Upper lobe of right lung (tissue), 1 donor: Measurements from ENCODE around the gene FYCO1. TPM values are rescaled to one million over a fixed set of nuclear protein-coding genes. Genes with fewer than 3 reads are reported as not detected.

Experiments
- ATAC-seq: fragments of 200-7000 bp; cut with Tn5 transposase; one replicate; pipeline ENCODE4 v1.9.1; 2020; ENCODE audit warnings: mild to moderate bottlenecking, moderate library complexity
- DNase-seq: peaks from one replicate; pipeline ENCODE4 v3.0.0-alpha.2; 2020
- H3K27ac ChIP-seq: fragments of 200-600 bp; one replicate; pipeline ENCODE4 v1.8.0; 2022
- H3K27me3 ChIP-seq: fragments of 200-600 bp; one replicate; pipeline ENCODE4 v1.8.0; 2022; ENCODE audit warnings: mild to moderate bottlenecking
- H3K36me3 ChIP-seq: fragments of 200-600 bp; one replicate; pipeline ENCODE4 v1.8.0; 2022
- H3K4me1 ChIP-seq: fragments of 200-600 bp; one replicate; pipeline ENCODE4 v1.8.0; 2022
- H3K4me3 ChIP-seq: fragments of 200-600 bp; one replicate; pipeline ENCODE4 v1.8.0; 2022; ENCODE audit warnings: mild to moderate bottlenecking
- H3K9me3 ChIP-seq: fragments of 200-600 bp; one replicate; pipeline ENCODE4 v1.8.0; 2022
- CTCF ChIP-seq: fragments of 200-600 bp; IDR thresholded peaks from one replicate; pipeline ENCODE4 v1.8.0; 2022; ENCODE audit warnings: antibody characterized with exemption
- intact Hi-C: fragments of 100-400 bp; cut with DNase I; formaldehyde crosslinking; loops from one replicate; pipeline ENCODE4 v1.11.0; 2022
- total RNA-seq: library from RNA; stranded (reverse); fragmentation: NEBNext Ultra II Directional; extraction: Animal tissue kit (Norgen Biotek cat#: 25700); gene quantifications from one replicate; pipeline ENCODE4 v1.2.1, GENCODE V29; 2021
- donor health status: DM: no; HTN: yes; CAD: no; lungs with severe emphysema.

The FYCO1 gene
- total RNA-seq, 1 donor from 2014 or later: 47.3 TPM

- ATAC-seq (no peak), DNase-seq (no peak)
- no peak for TF ChIP-seq CTCF
- Histone ChIP-seq H3K4me1 (peaks cover 7% of the 10 kb centered on the region), H3K27ac (no peak overlapping the region), H3K36me3 (peaks cover 19% of the 10 kb centered on the region), H3K27me3 (no peaks in the 10 kb centered on the region), H3K4me3 (no peak overlapping the region), H3K9me3 (no peaks in the 10 kb centered on the region)
- intact Hi-C loops: no loop called here
Measured at GRCh38 chr3:45915059-45915439, 80.6 kb downstream of the FYCO1 start.

- ATAC-seq (no peak), DNase-seq (no peak)
- H3K36me3 ChIP-seq: peaks cover 14% of the 10 kb centered on the region
- no peaks in the 10 kb centered on the region for H3K27me3 ChIP-seq
- no peak overlapping the region for H3K27ac ChIP-seq
- TF ChIP-seq CTCF: no peak
- no peak overlapping the region for H3K4me3 ChIP-seq
- no peaks in the 10 kb centered on the region for H3K9me3 ChIP-seq
- intact Hi-C loops: no loop called here
- peaks cover 7% of the 10 kb centered on the region for H3K4me1 ChIP-seq
Measured at GRCh38 chr3:45914362-45915058, 81.1 kb downstream of the FYCO1 start.

- H3K27me3 ChIP-seq: no peaks in the 10 kb centered on the region
- peaks cover 13% of the 10 kb centered on the region for H3K4me1 ChIP-seq
- H3K4me3 ChIP-seq: no peak overlapping the region
- no peaks in the 10 kb centered on the region for H3K36me3 ChIP-seq
- ATAC-seq: no peak
- DNase-seq: no peak
- H3K27ac ChIP-seq: no peak overlapping the region
- intact Hi-C loops: no loop called here
- TF ChIP-seq CTCF: no peak
- no peaks in the 10 kb centered on the region for H3K9me3 ChIP-seq
Measured at GRCh38 chr3:45912435-45912834, 83.2 kb downstream of the FYCO1 start.

GRCh38 chr3:45911511-45912226 lies 84.0 kb downstream of the FYCO1 start:
- H3K27ac ChIP-seq: no peak overlapping the region
- no peak for ATAC-seq
- intact Hi-C loops: no loop called here
- no peaks in the 10 kb centered on the region for H3K27me3 ChIP-seq
- no peak overlapping the region for H3K4me3 ChIP-seq
- TF ChIP-seq CTCF: no peak
- H3K36me3 ChIP-seq: no peaks in the 10 kb centered on the region
- peaks cover 13% of the 10 kb centered on the region for H3K4me1 ChIP-seq
- H3K9me3 ChIP-seq: no peaks in the 10 kb centered on the region
- DNase-seq: no peak

GRCh38 chr3:45910892-45911291 lies 84.7 kb downstream of the FYCO1 start:
- intact Hi-C loops: no loop called here
- TF ChIP-seq CTCF: no peak

More at GRCh38 chr3:45910892-45911291, 84.7 kb downstream of the FYCO1 start:
- Histone ChIP-seq H3K4me3 (no peak overlapping the region), H3K4me1 (peaks cover 9% of the 10 kb centered on the region), H3K36me3 (no peaks in the 10 kb centered on the region), H3K27me3 (no peaks in the 10 kb centered on the region), H3K9me3 (no peaks in the 10 kb centered on the region), H3K27ac (no peak overlapping the region)
- no peak for ATAC-seq
- no peak for DNase-seq
